Lower lobe of right lung (tissue), 2 donors: ENCODE measurements around the gene TDP2. TPM values are rescaled to one million over a fixed set of nuclear protein-coding genes. Genes with fewer than 3 reads are reported as not detected.

ENCODE experiments used
- ATAC-seq, 2 donors: fragments of 200-7000 bp; cut with Tn5 transposase; one replicate each; pipeline ENCODE4 v1.9.1; 2020 to 2022; ENCODE audit warnings: mild to moderate bottlenecking in 2 of 2, moderate library complexity in 2 of 2
- DNase-seq: peaks from one replicate; pipeline ENCODE4 v3.0.0-alpha.2; 2020
- H3K27ac ChIP-seq: fragments of 200-600 bp; one replicate; pipeline ENCODE4 v1.8.0; 2022
- H3K27me3 ChIP-seq: fragments of 200-600 bp; one replicate; pipeline ENCODE4 v1.8.0; 2022; ENCODE audit warnings: low read depth
- H3K36me3 ChIP-seq: fragments of 200-600 bp; one replicate; pipeline ENCODE4 v1.8.0; 2022; ENCODE audit warnings: mild to moderate bottlenecking
- H3K4me1 ChIP-seq: fragments of 200-600 bp; one replicate; pipeline ENCODE4 v1.8.0; 2022
- H3K4me3 ChIP-seq: fragments of 200-600 bp; one replicate; pipeline ENCODE4 v1.8.0; 2022; ENCODE audit warnings: mild to moderate bottlenecking
- H3K9me3 ChIP-seq: fragments of 200-600 bp; one replicate; pipeline ENCODE4 v1.8.0; 2022
- CTCF ChIP-seq: fragments of 200-600 bp; IDR thresholded peaks from one replicate; pipeline ENCODE4 v1.8.0; 2022; ENCODE audit warnings: antibody characterized with exemption, mild to moderate bottlenecking
- intact Hi-C: fragments of 100-400 bp; cut with DNase I; formaldehyde crosslinking; loops from one replicate; pipeline ENCODE4 v1.11.0; 2022
- total RNA-seq: library from RNA; stranded (reverse); fragmentation: NEBNext Ultra II Directional; extraction: Animal tissue kit (Norgen Biotek cat#: 25700); gene quantifications from one replicate; pipeline ENCODE4 v1.2.1, GENCODE V29; 2021
- donor health status: DM: no; HTN: yes; CAD: no; lungs with severe emphysema.

The TDP2 gene
- total RNA-seq, 1 donor from 2014 or later, result 43.6 TPM

GRCh38 chr6:24690593-24690992 is 23.9 kb upstream of the TDP2 start:
- Histone ChIP-seq H3K4me1 (no peaks in the 10 kb centered on the region), H3K27me3 (no peaks in the 10 kb centered on the region), H3K36me3 (peaks cover 6% of the 10 kb centered on the region), H3K9me3 (no peaks in the 10 kb centered on the region), H3K4me3 (no peak overlapping the region), H3K27ac (no peak overlapping the region)
- ATAC-seq (no peak), DNase-seq (no peak)
- intact Hi-C loops, result no loop called here
- TF ChIP-seq CTCF, result no peak

GRCh38 chr6:24689964-24690363 is 23.3 kb upstream of the TDP2 start:
- intact Hi-C loops, result no loop called here
- DNase-seq (no peak), ATAC-seq (no peak)
- H3K36me3 ChIP-seq, result peaks cover 6% of the 10 kb centered on the region
- H3K4me3 ChIP-seq, result no peak overlapping the region
- H3K9me3 ChIP-seq, result no peaks in the 10 kb centered on the region
- H3K27ac ChIP-seq, result no peak overlapping the region
- H3K4me1 ChIP-seq, result no peaks in the 10 kb centered on the region
- TF ChIP-seq CTCF, result no peak
- no peaks in the 10 kb centered on the region for H3K27me3 ChIP-seq

GRCh38 chr6:24686946-24687345 is 20.2 kb upstream of the TDP2 start:
- no peaks in the 10 kb centered on the region for H3K27me3 ChIP-seq
- no peak for ATAC-seq
- no peak overlapping the region for H3K27ac ChIP-seq
- intact Hi-C loops, result no loop called here
- no peak overlapping the region for H3K4me3 ChIP-seq
- no peak for TF ChIP-seq CTCF
- DNase-seq, result no peak
- H3K4me1 ChIP-seq, result peaks cover 4% of the 10 kb centered on the region
- H3K9me3 ChIP-seq, result no peaks in the 10 kb centered on the region
- H3K36me3 ChIP-seq, result peaks cover 6% of the 10 kb centered on the region

- H3K4me1 ChIP-seq, result peaks cover 4% of the 10 kb centered on the region
- ATAC-seq, result no peak
- H3K9me3 ChIP-seq, result no peaks in the 10 kb centered on the region
- H3K27me3 ChIP-seq, result no peaks in the 10 kb centered on the region
- H3K27ac ChIP-seq, result no peak overlapping the region
- no peak overlapping the region for H3K4me3 ChIP-seq
- peaks cover 6% of the 10 kb centered on the region for H3K36me3 ChIP-seq
- TF ChIP-seq CTCF, result no peak
- DNase-seq, result no peak
- intact Hi-C loops, result no loop called here
Measured at GRCh38 chr6:24686408-24686807, 19.7 kb upstream of the TDP2 start.

GRCh38 chr6:24683297-24684296 is 16.9 kb upstream of the TDP2 start:
- Histone ChIP-seq H3K4me3 (no peak overlapping the region), H3K4me1 (peaks cover 4% of the 10 kb centered on the region), H3K27me3 (no peaks in the 10 kb centered on the region), H3K36me3 (peaks cover 4% of the 10 kb centered on the region), H3K9me3 (no peaks in the 10 kb centered on the region), H3K27ac (no peak overlapping the region)
- ATAC-seq (no peak), DNase-seq (no peak)
- intact Hi-C loops, result no loop called here
- TF ChIP-seq CTCF, result no peak
